ENCODE measurements around the gene SERPINA10.

SERPINA10 gene, protein sequence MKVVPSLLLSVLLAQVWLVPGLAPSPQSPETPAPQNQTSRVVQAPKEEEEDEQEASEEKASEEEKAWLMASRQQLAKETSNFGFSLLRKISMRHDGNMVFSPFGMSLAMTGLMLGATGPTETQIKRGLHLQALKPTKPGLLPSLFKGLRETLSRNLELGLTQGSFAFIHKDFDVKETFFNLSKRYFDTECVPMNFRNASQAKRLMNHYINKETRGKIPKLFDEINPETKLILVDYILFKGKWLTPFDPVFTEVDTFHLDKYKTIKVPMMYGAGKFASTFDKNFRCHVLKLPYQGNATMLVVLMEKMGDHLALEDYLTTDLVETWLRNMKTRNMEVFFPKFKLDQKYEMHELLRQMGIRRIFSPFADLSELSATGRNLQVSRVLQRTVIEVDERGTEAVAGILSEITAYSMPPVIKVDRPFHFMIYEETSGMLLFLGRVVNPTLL

DNA sequence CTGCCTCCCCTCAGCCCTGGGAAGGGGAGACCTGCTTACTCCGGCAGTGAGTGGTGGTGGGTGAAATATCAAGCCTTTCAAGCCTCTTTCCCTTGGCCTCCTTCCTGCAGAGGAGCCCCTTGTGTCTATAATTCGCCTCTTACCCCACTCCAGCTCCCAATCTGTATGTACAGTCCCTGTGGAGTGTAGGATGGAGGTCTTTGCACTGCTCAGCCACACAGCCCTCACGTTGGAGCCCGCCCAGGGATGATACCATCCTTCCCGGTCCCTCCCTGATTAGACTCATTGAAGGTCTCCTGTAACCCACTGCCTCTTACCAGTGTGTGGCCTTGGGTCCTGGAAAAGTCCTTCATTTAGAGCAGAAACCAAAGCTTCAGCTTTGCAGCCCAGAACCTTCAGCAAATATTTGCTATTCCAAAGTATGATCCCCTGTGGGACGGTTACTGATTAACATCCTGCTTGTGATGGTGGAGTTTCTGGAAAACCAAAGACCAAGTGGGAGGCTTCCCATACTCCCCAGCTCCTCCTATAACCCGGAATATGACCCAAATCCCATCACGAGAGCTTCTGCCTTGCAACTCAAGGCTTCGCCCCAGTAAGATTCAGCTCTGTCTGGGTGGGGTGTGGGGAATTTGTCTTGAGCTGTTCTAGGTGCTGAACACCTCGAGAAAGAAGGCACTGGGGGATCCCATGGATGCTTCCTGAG lies at the start of gene SERPINA10:
SERPINA10 (minus strand) TSS at position 397 of the 706 bp plus-strand sequence. CDS start 2,675 bp downstream, outside the sequence.
- DNase-seq (ENCODE audit: low spot score) = no peak

DNA sequence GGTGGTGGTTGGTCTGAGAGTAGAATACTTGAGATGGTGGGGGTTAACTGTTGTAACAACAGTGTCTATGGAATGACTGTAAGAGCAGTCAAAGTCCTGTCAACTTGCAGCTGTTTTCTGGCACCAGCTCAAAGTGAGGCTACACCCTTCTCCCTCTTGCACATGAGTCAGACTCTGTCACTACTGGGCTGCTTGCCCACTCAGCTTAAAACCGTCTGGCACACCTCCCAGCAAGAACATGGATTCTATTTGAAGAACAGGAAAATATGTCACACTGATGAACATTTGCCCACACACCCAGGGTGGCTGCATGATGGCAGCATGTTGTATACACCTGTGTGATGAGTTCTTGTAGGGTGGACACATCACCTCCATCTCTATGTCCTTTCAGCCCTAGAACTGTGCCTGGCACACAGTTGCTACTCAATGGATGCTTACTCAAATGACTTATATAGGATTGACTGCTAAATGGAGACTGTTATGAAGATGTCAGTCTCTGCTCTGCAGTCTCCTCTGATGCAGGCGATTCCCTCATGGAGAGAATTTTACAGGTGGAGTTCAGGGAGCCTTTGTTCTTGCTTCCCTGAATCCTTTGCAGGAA lies 49.4 kb upstream of the SERPINA10 start:
- DNase-seq (ENCODE audit: low spot score) = peak; percentile 19

DNA sequence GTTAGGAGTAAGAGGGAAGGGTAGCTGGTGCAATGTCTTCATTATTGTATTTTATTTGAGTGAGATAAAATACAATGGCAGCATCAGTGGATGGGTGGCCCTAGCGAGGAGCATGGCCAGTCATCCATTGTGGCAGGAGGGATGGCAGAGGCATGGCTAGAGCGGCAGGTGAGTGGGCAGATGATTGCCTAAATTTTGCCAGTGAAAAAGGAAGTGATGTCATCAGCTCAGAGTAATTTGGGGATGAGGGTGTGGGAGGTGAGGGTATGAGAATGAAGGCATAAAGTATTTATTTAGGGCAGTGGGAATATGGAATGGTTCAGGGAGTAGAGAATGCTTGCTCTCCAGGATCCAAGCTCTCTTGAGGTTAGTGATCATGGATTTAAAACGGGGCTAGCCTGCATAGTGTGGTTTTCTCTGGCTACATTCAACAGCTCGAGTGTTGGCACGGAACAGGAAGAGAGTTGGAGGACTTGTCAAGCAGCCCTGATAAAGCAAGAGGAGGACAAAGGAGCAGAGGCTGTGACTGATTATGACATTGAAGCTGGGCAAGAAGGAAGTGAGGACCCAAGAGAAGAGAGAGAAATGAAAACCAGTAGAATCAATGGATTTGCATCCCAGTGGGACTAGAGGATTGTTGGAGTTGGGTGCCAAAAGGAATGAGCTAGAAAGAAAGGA lies 48.7 kb upstream of the SERPINA10 start:
- no peak for DNase-seq (ENCODE audit: low spot score)

DNA sequence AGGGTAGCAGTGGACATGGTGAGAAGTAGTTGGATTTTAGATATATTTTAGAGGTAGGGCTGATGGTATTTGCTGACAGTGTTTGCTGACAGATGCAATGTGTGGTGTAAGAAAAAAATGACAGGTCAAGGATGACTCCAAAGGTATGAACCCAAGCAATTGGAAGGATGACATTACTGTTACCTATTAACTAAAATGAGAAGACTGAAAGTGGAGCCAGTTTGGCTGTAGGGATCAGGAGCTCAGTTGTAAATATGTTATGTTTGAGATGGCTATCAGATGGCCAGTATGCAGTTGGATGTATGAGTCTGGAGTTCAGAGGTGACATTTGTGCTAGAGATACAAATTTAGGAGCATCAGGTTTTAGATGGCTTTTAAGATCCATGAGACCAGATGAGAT lies 47.5 kb upstream of the SERPINA10 start:
- DNase-seq (ENCODE audit: low spot score) = no peak

- DNase-seq (ENCODE audit: low spot score) = no peak
Observed at GRCh38 chr14:94338023-94338422, 45.0 kb upstream of the SERPINA10 start.

DNA sequence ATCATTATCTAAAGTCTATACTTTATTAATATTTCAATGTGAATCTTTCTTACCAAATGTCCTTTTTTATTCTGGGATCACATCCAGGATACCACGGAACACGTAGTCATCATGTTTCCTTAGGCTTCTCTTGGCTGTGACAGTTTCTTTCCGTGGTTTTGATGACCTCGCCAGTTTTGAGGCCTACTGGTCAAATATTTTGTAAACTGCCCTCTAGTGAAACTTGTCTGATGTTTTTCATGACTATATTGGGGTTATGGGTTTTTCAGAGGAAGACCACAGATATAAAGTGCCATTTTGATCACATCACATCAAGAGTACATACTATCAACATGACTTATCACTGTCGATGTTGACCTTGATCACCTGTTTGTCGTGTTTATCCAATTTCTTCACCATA lies 44.2 kb upstream of the SERPINA10 start:
- no peak for DNase-seq (ENCODE audit: low spot score)

DNA sequence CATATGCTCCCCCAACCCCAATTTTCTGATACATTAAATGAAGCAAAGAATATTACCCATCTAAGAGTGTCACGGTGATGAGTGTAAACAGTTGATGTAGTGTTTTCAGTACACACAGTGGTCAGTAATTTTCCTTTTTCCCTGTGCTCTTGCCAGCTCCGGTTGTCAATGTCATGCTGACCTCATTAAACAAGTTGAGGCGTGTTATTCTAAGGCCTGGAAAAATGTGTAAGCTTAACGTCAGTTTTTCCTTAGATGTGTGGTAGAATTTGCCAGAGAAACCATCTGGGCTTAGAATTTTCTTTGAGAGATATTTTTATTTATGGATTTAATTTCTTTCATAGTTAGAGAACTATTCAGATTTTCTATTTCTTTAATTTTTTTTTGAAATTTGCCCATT lies 41.8 kb upstream of the SERPINA10 start:
- DNase-seq (ENCODE audit: low spot score) = no peak

DNA sequence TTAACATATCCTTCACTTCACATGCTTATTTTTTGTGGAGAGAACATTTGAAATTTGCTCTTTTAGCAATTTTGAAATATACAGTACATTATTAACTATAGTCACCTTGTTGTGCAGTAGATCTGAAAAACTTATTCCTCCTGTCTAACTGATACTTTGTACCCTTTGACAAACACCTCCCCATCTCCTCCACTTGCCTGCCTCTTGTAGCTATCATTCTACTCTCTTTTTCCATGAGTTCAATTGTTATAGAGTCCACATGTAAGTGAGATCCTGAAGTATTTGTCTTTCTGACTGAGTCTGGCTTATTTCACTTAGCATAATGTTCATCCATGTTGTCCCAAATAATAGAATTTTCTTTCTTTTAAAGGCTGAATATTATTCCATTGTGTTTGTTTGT lies 39.5 kb upstream of the SERPINA10 start:
- no peak for DNase-seq (ENCODE audit: low spot score)

- no peak for DNase-seq (ENCODE audit: low spot score)
Observed at GRCh38 chr14:94332063-94332583, 39.1 kb upstream of the SERPINA10 start.

DNA sequence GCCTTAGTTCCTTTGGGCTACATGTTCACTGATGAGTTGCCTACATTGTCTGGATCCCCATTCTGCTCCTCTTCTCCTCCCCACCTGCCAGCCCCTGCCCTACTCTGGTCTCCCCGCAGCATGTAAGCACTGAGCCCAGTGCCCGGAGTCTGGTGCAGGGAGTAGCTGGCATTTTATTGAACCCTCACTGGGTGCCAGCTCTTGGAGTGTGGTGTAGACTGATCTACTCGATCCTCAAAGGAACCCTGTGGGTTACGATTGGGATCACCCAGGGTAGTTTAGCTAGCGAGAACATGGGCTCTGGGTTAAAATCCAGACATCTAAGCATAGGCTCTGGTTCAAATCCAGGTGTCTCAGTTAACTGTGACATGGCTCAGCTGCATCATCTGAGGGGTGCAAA lies 38.4 kb upstream of the SERPINA10 start:
- DNase-seq (ENCODE audit: low spot score) = no peak

GRCh38 chr14:94330857-94331256 lies 37.8 kb upstream of the SERPINA10 start:
- DNase-seq (ENCODE audit: low spot score) = no peak

- no peak for DNase-seq (ENCODE audit: low spot score)
Observed at GRCh38 chr14:94330432-94330831, 37.4 kb upstream of the SERPINA10 start.

DNA sequence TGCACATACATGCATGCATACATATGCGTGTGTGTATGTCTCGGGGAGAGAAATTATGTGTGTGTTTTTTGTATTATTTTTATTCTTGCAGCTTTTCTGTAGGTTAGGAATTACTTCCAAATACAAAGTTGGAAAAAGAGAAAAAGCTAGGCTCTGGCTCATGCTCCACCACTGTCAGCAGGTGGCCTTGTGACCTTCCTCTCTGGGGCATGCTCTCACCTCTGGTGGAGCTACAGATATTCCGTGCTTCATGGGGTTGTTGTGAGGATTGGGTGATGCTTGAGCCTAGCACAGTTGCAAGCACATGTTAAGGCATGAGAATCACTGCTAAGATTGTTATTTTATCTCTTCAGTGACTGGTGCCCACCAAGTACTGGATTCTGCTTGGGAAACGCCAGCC lies 36.8 kb upstream of the SERPINA10 start:
- DNase-seq (ENCODE audit: low spot score) = no peak

DNA sequence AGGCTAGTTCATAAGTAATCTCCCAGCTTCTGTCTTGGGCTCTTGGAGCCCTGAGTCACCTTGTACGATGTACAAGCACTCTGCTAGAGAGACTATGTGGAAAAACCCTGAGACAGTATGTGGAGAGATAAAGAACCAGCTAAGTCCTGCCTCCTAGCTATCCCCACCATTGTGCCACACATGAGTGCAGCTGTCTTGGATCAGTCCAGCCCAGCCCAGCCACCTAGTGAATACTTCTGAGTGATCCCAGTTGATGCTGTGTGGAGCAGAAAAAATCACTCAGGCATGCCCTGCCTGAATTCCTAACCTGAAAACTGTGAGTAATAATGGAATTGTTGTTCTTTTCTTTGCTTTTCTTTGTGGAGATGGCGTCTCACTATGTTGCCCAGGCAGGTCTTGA lies 35.1 kb upstream of the SERPINA10 start:
- no peak for DNase-seq (ENCODE audit: low spot score)

- no peak for DNase-seq (ENCODE audit: low spot score)
Observed at GRCh38 chr14:94322648-94323570, 29.8 kb upstream of the SERPINA10 start, which contains the start of gene SERPINA6. Gene SERPINA6, minus strand, starts transcription at chr14:94323336. Its CDS starts 8,688 bp downstream, at chr14:94314648.

GRCh38 chr14:94321421-94322271 lies 28.6 kb upstream of the SERPINA10 start:
- DNase-seq (ENCODE audit: low spot score) = no peak

GRCh38 chr14:94320243-94320642 lies 27.2 kb upstream of the SERPINA10 start:
- no peak for DNase-seq (ENCODE audit: low spot score)

DNA sequence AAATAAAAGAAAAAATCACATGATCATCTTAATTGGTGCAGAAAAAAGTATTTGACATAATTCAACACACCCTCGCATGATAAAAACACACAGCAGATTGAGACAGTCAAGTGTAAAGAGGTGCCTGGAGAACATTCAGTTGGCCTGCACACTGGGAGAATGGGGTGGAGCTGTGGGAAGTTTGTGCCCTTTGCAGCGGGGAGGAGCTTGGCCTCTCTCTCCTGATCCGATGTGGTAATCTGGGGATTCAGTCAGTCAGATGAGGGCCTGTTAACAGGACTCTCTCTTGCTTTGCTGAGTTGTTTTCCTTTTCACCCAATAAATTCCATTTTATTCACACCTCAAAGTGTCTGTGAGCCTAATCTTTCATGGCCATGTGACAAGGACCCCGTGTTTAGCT lies 24.2 kb upstream of the SERPINA10 start:
- DNase-seq (ENCODE audit: low spot score) = no peak

- DNase-seq (ENCODE audit: low spot score) = no peak
Observed at GRCh38 chr14:94316692-94317091, 23.6 kb upstream of the SERPINA10 start.

GRCh38 chr14:94314890-94315289 lies 21.8 kb upstream of the SERPINA10 start:
- no peak for DNase-seq (ENCODE audit: low spot score)

Measured in pons (tissue), 1 donor.